ENCODE data around the gene ARL10. TPM values are rescaled to one million over a fixed set of nuclear protein-coding genes. Genes with fewer than 3 reads are reported as not detected.

The ARL10 gene
- polyA plus RNA-seq, 3 donors from 2014 or later = 0.02 to 0.76 (median 0.45) TPM

DNA sequence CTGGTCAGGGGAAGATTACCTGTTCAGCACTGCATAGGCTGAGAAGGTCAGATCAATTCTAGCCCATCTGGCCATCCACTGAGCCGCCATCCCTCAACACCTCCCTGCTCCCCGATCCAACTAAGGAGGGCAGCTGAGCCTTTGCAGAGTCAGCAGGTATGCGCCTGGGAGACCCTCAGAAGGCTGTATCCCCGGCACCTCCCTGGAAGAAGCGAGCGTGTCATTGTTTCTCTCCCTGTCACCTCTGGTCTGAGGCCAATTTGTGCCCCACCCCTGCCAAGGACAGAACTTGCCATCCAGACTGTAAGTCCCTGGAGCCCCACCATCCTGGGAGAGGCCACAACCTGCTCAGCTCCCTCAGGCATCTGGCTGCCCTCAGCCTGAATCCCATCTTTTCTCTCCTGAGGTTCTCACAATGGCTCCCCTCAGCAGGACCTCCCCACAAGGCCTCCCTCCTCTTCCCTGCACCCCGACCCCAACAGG is 48.5 kb downstream of the ARL10 start:
- DNase-seq = no peak
- peaks cover 0 to 13% (median 6%) of the 10 kb centered on the region in 3 donors for H3K36me3 Mint-ChIP-seq
- peaks cover 32 to 53% of the 10 kb centered on the region in 2 donors for H3K4me1 Mint-ChIP-seq
- peak overlapping the region in 4 of 6 donors; percentile 36 to 92 (median 70) for H3K27ac Mint-ChIP-seq
- H3K4me3 Mint-ChIP-seq = no peak overlapping the region
- H3K9me3 Mint-ChIP-seq = no peaks in the 10 kb centered on the region
- peaks cover 5 to 17% (median 6%) of the 10 kb centered on the region in 3 donors for H3K27me3 Mint-ChIP-seq (ENCODE audit: low read depth in 3 of 3)

DNA sequence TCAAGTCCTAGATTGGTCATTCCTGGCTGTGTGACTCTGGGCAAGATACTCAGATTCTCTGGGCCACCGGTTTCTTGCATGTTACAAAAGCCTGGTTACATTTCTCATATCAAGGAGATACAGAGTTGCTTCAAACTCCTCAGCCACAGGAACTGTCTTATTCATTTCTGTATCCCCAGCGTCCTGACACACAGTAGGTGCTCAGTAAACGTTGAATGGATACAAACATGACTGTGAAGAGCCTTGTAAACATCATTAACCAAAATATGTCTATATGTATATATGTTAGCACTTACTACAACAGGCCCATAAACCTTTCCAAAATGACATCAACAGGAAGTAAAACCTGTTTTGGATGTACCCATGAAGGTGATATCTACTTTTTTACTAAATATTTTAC is 49.4 kb downstream of the ARL10 start:
- peak overlapping the region; percentile 84 to 95 (median 91) for H3K27ac Mint-ChIP-seq
- H3K4me3 Mint-ChIP-seq = peak overlapping the region; percentile 81 to 92 (median 85)
- peaks cover 32 to 53% of the 10 kb centered on the region in 2 donors for H3K4me1 Mint-ChIP-seq

DNA sequence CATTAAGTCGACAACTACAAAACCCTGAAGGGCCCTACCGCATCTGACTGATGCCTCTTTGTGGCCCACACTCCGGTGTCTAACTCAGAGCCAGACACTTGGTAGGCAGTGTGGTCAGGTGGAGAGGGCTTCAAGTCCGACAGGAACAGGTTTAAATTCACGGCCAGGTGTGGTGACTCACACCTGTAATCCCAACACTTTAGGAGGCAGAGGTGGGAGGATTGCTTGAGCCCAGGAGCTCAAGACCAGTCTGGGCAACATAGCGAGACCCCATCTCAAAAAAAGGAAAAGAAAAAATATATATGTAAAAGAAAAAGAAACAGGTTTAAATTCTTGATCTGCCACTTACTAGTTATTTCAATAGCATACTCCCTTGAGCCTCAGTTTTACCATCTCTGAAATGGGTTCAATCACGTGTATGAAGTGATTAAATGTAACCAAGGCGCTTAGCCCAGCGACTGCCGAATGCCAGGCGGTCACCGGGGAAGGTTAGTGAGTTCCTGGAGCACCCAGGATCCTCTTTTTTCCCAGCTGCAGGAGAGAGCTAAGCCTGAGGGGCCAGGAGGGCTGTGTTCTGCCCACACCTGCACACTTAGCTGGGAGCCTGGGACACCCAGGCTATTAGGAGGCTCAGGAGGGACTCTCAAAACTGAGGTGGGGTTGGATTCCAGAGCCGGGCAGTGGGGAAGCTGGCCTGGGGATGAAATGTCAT is 50.1 kb downstream of the ARL10 start:
- Mint-ChIP-seq H3K4me1 (peaks cover 32 to 53% of the 10 kb centered on the region in 2 donors), H3K9me3 (no peaks in the 10 kb centered on the region), H3K27ac (peak overlapping the region; percentile 84 to 95 (median 91)), H3K4me3 (peak overlapping the region; percentile 81 to 92 (median 85)), H3K36me3 (peaks cover 0 to 7% (median 0%) of the 10 kb centered on the region in 3 donors), H3K27me3 (ENCODE audit: low read depth in 3 of 3) (peaks cover 5 to 22% (median 8%) of the 10 kb centered on the region in 3 donors)
- DNase-seq = peak in 1 of 3 donors; percentile 11

More for the DNA sequence above, 49.4 kb downstream of the ARL10 start:
- Mint-ChIP-seq H3K9me3 (no peaks in the 10 kb centered on the region), H3K36me3 (peaks cover 0 to 12% (median 5%) of the 10 kb centered on the region in 3 donors), H3K27me3 (ENCODE audit: low read depth in 3 of 3) (peaks cover 5 to 17% (median 6%) of the 10 kb centered on the region in 3 donors)
- DNase-seq = no peak

DNA sequence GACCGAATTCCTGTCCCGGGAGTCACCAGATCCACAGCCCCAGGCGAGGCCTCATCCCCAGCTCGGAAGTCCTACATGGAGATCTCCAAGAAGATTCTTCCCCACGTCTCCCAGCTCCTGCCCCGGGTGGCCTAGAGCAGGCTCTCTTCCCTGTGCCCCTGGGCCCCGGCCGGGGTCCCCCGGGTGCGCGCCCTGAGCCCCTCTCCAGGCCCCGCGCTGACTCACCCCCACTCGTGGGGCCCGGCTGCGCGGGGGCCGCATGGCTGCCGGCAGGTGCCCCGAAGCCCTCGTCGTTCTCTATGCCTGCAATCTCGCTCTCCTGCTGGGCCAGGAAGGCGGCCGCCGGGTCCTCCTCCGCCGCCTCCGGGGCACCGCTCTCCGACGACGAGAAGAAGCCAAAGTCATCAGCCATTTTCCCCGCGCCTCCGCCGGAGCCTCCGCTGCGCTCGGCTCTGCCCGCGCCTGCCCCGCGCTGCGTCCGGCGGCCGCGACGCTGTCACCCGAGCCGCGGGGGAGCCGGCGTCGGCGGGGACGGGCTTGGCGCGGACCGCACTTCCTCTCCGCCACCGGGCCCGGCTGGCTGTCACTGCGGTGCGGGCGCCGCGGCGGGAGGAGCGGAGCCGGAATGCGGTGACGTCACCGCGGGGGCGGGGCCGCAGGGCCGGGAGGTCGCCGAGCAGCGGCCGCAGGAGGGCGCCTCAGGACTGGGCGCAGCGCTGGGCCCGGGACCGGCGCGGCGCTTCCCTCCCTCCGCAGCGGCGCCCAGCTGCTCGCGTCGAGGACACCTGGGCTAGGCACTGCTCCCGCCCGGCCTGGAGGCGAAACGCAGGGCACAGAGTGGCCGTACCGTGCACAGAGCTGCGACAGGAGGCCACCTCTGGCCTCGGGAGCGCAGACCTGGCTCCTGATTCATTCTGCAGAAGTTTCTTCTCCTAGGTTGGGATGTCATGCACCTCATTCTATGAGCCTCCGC is 51.0 kb downstream of the ARL10 start, which contains the start of gene CLTB:
Gene CLTB, minus strand, starts transcription at position 588 of the 973 bp plus-strand sequence. Its CDS starts 176 bp downstream, at position 412.
- Mint-ChIP-seq H3K4me3 (peak within 1 kb of the TSS; percentile 81 to 92 (median 85)), H3K9me3 (no peaks in the 10 kb centered on the region), H3K27me3 (ENCODE audit: low read depth in 3 of 3) (peaks cover 3 to 22% (median 9%) of the 10 kb centered on the region in 3 donors), H3K4me1 (peaks cover 32 to 46% of the 10 kb centered on the region in 2 donors), H3K36me3 (peaks cover 0 to 3% (median 0%) of the 10 kb centered on the region in 3 donors), H3K27ac (peak within 1 kb of the TSS; percentile 84 to 95 (median 91))
- peak; percentile 83 to 88 (median 87) for DNase-seq

DNA sequence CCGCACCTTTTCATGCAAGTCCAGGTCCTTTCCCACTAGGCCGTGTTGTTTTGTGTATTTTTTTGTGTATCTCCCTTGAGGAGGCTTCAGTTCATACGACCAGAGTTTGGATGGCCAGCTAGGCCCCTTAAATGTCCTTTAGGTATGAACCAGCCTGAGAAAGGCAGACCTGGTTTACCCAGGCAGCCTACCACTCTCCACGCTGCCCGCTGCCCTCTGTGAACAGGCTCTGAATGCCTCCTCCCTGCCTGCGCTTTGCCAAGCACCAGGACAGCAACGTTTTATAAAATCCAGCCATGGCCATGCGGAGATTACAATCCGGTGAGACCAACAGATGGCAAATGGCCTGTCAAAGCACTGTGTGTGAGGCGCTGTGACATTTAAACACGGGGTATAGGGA is 51.7 kb downstream of the ARL10 start:
- peaks cover 0 to 3% (median 0%) of the 10 kb centered on the region in 3 donors for H3K36me3 Mint-ChIP-seq
- peaks cover 32 to 42% of the 10 kb centered on the region in 2 donors for H3K4me1 Mint-ChIP-seq
- peaks cover 3 to 25% (median 13%) of the 10 kb centered on the region in 3 donors for H3K27me3 Mint-ChIP-seq (ENCODE audit: low read depth in 3 of 3)
- H3K9me3 Mint-ChIP-seq = no peaks in the 10 kb centered on the region
- peak overlapping the region; percentile 44 to 80 (median 71) for H3K4me3 Mint-ChIP-seq
- DNase-seq = no peak
- peak overlapping the region in 5 of 6 donors; percentile 1 to 85 (median 68) for H3K27ac Mint-ChIP-seq

DNA sequence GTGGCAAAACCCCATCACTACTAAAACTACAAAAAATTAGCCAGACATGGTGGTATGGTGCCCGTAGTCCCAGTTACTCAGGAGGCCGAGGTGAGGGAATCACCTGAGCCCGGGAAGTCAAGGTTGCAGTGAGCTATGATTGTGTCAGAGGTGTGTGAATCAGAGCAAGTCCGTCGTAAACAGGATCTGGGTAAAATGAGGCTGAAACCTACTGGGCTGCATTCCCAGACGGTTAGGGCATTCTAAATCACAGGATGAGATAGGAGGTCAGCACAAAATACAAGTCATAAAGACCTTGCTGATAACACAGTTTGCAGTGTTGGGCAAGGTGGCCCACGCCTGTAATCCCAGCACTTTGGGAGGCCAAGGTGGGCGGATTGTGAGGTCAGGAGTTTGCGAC is 53.0 kb downstream of the ARL10 start:
- no peaks in the 10 kb centered on the region for H3K9me3 Mint-ChIP-seq
- no peak overlapping the region for H3K4me3 Mint-ChIP-seq
- H3K27ac Mint-ChIP-seq = peak overlapping the region in 1 of 6 donors; percentile 73
- H3K4me1 Mint-ChIP-seq = peaks cover 29 to 31% of the 10 kb centered on the region in 2 donors
- peaks cover 5 to 28% (median 13%) of the 10 kb centered on the region in 3 donors for H3K27me3 Mint-ChIP-seq (ENCODE audit: low read depth in 3 of 3)
- no peak for DNase-seq
- H3K36me3 Mint-ChIP-seq = no peaks in the 10 kb centered on the region

DNA sequence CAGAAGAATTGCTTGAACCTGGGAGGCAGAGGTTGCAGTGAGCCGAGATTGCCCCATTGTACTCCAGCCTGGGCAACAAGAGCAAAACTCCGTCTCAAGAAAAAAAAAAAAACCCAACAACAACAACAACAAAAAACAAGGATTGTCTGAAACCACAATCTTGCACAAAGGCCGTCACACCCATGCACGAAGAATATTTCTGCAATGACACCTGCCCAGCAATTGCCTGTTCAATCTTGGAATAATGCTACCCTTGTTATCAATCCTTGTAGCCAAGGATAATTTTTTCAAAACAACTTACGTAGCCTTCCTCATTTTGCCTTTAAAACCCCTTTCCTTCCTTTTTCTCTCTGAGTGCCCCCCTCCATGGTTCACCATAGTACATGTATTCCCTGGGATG is 54.8 kb downstream of the ARL10 start:
- peaks cover 5 to 26% (median 13%) of the 10 kb centered on the region in 3 donors for H3K27me3 Mint-ChIP-seq (ENCODE audit: low read depth in 3 of 3)
- peaks cover 14 to 15% of the 10 kb centered on the region in 2 donors for H3K4me1 Mint-ChIP-seq
- H3K36me3 Mint-ChIP-seq = no peaks in the 10 kb centered on the region
- no peaks in the 10 kb centered on the region for H3K9me3 Mint-ChIP-seq
- DNase-seq = no peak
- H3K27ac Mint-ChIP-seq = no peak overlapping the region
- H3K4me3 Mint-ChIP-seq = no peak overlapping the region

DNA sequence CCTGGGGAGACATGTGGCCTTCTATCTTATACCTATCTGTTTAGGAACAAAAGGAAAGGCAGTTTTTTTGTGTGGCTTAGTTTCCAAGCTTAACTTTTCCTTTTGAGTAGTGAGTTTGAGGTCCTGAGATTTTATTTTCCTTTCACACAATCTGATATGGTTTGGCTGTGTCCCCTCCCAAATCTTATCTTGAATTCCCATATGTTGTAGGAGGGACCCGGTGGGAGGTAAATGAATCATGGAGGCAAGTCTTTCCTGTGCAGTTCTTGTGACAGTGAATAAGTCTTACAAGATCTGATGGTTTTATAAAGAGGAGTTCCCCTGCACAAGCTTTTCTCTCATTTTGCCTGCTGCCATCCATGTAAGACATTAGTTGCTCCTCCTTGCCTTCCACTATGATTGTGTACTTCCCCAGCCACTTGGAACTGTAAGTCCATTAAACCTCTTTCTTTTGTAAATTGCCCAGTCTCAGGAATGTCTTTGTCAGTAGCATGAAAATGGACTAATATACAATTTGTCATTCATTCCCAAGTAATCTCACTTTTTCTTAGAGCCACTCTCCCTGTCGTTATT is 55.8 kb downstream of the ARL10 start:
- Mint-ChIP-seq H3K27me3 (ENCODE audit: low read depth in 3 of 3) (peaks cover 2 to 18% (median 9%) of the 10 kb centered on the region in 3 donors), H3K36me3 (no peaks in the 10 kb centered on the region), H3K4me1 (peaks cover 7 to 8% of the 10 kb centered on the region in 2 donors), H3K4me3 (no peak overlapping the region), H3K9me3 (no peaks in the 10 kb centered on the region), H3K27ac (no peak overlapping the region)
- DNase-seq = no peak

DNA sequence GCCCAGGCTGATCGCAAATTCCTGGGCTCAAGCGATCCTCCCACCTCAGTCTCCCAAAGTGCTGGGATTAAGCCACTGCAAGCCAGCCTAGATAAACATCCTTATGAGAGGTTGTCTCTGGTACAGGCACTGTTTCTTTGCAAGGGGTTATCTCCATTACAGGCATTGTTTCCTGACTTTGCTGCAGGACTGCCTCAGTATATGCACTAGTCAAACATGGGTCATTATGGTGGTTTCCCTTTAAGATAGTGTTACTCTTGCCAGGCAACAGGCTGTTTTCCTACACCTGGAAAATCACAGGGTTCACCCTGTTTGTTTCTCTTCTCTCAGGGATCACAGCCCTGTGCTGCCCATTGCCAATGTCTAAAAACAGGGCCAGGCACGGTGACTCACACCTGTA is 58.9 kb downstream of the ARL10 start:
- peaks cover 2 to 12% (median 6%) of the 10 kb centered on the region in 3 donors for H3K27me3 Mint-ChIP-seq (ENCODE audit: low read depth in 3 of 3)
- H3K27ac Mint-ChIP-seq = no peak overlapping the region
- no peaks in the 10 kb centered on the region for H3K4me1 Mint-ChIP-seq
- H3K36me3 Mint-ChIP-seq = no peaks in the 10 kb centered on the region
- no peak overlapping the region for H3K4me3 Mint-ChIP-seq
- no peaks in the 10 kb centered on the region for H3K9me3 Mint-ChIP-seq
- DNase-seq = no peak

DNA sequence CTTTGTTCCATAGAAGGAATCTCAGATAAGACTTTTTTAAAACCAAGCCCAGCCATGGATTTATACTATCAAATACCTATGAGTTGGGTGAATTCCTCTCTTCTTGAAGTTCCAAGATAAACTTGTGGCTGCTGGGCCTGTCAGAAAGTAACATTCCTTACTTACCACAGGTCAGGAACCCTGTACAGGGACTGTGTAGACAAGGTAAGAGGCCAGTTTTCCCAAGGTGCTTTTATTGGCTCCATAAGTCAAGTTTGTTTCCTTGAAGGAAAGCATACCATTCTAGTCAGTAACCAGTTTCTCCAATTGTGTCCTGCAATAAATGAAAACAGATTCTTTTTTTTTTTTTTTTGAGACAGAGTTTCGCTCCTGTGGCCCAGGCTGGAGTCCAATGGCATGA is 59.9 kb downstream of the ARL10 start:
- H3K9me3 Mint-ChIP-seq = no peaks in the 10 kb centered on the region
- H3K4me1 Mint-ChIP-seq = peaks cover under 1 to 2% of the 10 kb centered on the region in 2 donors
- H3K27me3 Mint-ChIP-seq (ENCODE audit: low read depth in 3 of 3) = peaks cover 2 to 7% (median 6%) of the 10 kb centered on the region in 3 donors
- no peak for DNase-seq
- H3K4me3 Mint-ChIP-seq = no peak overlapping the region
- H3K36me3 Mint-ChIP-seq = no peaks in the 10 kb centered on the region
- H3K27ac Mint-ChIP-seq = no peak overlapping the region

DNA sequence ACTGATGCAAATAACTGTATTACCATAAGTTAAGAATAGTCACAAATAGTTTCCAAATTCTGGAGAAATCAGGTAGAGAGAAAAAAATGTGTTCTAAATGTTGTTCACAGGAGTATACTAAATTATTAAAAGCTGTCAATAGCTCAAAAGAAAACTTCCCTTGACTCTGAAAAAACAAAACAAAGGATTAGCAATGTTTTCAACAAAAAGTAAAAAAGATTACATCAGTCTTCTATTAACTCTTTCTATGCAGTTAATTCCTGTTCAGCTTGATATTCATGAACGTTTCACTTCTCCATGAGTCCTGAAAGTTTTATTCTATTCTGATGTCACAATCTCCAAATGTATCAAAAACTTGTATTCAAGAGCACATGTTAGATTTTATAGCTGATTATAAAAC is 60.5 kb downstream of the ARL10 start:
- Mint-ChIP-seq H3K27me3 (ENCODE audit: low read depth in 3 of 3) (peaks cover 3 to 6% (median 4%) of the 10 kb centered on the region in 3 donors), H3K4me1 (peaks cover 6 to 8% of the 10 kb centered on the region in 2 donors), H3K27ac (no peak overlapping the region), H3K9me3 (no peaks in the 10 kb centered on the region), H3K36me3 (no peaks in the 10 kb centered on the region), H3K4me3 (no peak overlapping the region)
- no peak for DNase-seq

DNA sequence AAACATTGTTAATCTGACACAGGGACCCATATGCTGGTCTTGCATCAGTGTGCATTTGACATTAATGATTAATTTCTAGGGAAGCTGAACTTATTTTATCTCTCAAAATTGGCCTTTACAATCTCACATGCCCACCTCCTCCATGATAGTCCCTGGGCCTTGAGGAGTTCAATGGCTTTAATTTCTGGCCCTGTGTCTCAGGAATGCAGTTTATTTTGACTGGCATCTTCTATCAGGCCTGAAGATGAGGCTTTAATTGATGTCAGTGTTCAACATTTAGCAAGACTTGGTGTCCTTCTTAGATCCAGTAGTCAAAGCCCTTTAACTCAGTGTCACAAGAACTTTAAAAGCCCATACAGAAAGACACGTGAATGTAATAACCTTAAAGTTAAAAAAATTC is 61.6 kb downstream of the ARL10 start:
- DNase-seq = no peak
- H3K4me1 Mint-ChIP-seq = peaks cover 6 to 9% of the 10 kb centered on the region in 2 donors
- no peaks in the 10 kb centered on the region for H3K9me3 Mint-ChIP-seq
- no peaks in the 10 kb centered on the region for H3K36me3 Mint-ChIP-seq
- H3K4me3 Mint-ChIP-seq = no peak overlapping the region
- peaks cover 0 to 4% (median 3%) of the 10 kb centered on the region in 3 donors for H3K27me3 Mint-ChIP-seq (ENCODE audit: low read depth in 3 of 3)
- H3K27ac Mint-ChIP-seq = no peak overlapping the region

DNA sequence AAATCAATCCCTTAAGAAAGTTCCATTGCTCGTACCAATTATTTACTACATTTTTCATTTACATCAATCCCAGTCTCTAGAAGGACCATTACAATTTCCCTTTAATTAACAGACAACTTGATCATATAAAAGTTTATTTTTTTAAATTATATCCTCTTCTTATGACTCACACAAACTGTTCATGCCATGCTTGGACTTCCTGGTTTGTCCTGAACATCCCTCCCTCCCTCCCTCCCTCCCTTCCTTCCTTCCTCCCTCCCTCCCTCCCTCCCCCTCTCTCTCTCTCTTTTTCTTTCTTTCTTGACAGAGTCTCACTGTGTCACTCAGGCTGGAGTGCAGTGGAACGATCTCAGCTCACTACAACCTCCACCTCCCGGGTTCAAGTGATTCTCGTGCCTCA is 62.7 kb downstream of the ARL10 start:
- H3K4me1 Mint-ChIP-seq = peaks cover 6 to 9% of the 10 kb centered on the region in 2 donors
- H3K9me3 Mint-ChIP-seq = no peaks in the 10 kb centered on the region
- DNase-seq = no peak
- no peak overlapping the region for H3K27ac Mint-ChIP-seq
- H3K27me3 Mint-ChIP-seq (ENCODE audit: low read depth in 3 of 3) = peaks cover 0 to 10% (median 1%) of the 10 kb centered on the region in 3 donors
- H3K4me3 Mint-ChIP-seq = no peak overlapping the region
- no peaks in the 10 kb centered on the region for H3K36me3 Mint-ChIP-seq
